ENCODE data around the gene CASKIN2. TPM values are rescaled to one million over a fixed set of nuclear protein-coding genes. Genes with fewer than 3 reads are reported as not detected.

The CASKIN2 gene
- total RNA-seq, 1 donor from 2014 or later = 5.7 TPM

- Histone ChIP-seq H3K4me2 (no peak overlapping the region), H3F3A (ENCODE audit: low read depth) (no peaks in the 10 kb centered on the region), H3K9ac (no peak overlapping the region), H3K4me1 (no peaks in the 10 kb centered on the region), H3K79me2 (ENCODE audit: low read depth) (no peaks in the 10 kb centered on the region), H3K36me3 (no peaks in the 10 kb centered on the region), H3K9me3 (ENCODE audit: low read depth) (no peaks in the 10 kb centered on the region), H3K27ac (no peak overlapping the region), H3K27me3 (no peaks in the 10 kb centered on the region), H2AFZ (replicated peaks) (no peak overlapping the region), H3K4me3 (no peak overlapping the region), H4K20me1 (ENCODE audit: low read depth) (peaks cover 5% of the 10 kb centered on the region)
- Mint-ChIP-seq H3K36me3 (peaks cover 8% of the 10 kb centered on the region), H3K9me3 (no peaks in the 10 kb centered on the region), H3K4me1 (no peaks in the 10 kb centered on the region), H3K27me3 (ENCODE audit: insufficient read depth, low read depth) (no peaks in the 10 kb centered on the region), H3K4me3 (no peak overlapping the region), H3K27ac (no peak overlapping the region)
- no peak for TF ChIP-seq CTCF (IDR thresholded peaks at IDR 0.05)
- no peak for DNase-seq (ENCODE audit: low spot score)
Observed at GRCh38 chr17:75496005-75496404, 19.3 kb downstream of the CASKIN2 start.

- H4K20me1 ChIP-seq (ENCODE audit: low read depth) = no peaks in the 10 kb centered on the region
- H3K9me3 Mint-ChIP-seq = no peaks in the 10 kb centered on the region
- TF ChIP-seq CTCF (IDR thresholded peaks at IDR 0.05) (no peak), EZH2phosphoT487 (IDR thresholded peaks at IDR 0.05) (no peak), EZH2 (IDR thresholded peaks at IDR 0.05) (no peak)
- H2AFZ ChIP-seq (replicated peaks) = no peak overlapping the region
- peaks cover 5% of the 10 kb centered on the region for H3K36me3 Mint-ChIP-seq
- H3K4me2 ChIP-seq = no peak overlapping the region
- H3K27ac Mint-ChIP-seq = no peak overlapping the region
- H3K27me3 Mint-ChIP-seq (ENCODE audit: insufficient read depth, low read depth) = no peaks in the 10 kb centered on the region
- no peak for DNase-seq (ENCODE audit: low spot score)
- peak overlapping the region; percentile 25 for H3K4me3 Mint-ChIP-seq
- H3K27ac ChIP-seq = no peak overlapping the region
- H3K27me3 ChIP-seq = no peaks in the 10 kb centered on the region
- no peak overlapping the region for H3K9ac ChIP-seq
- H3K4me1 Mint-ChIP-seq = no peaks in the 10 kb centered on the region
- no peaks in the 10 kb centered on the region for H3K36me3 ChIP-seq
- no peaks in the 10 kb centered on the region for H3F3A ChIP-seq (ENCODE audit: low read depth)
- no peak overlapping the region for H3K4me3 ChIP-seq
- H3K4me1 ChIP-seq = no peaks in the 10 kb centered on the region
- no peaks in the 10 kb centered on the region for H3K9me3 ChIP-seq (ENCODE audit: low read depth)
- H3K79me2 ChIP-seq (ENCODE audit: low read depth) = no peaks in the 10 kb centered on the region
Observed at GRCh38 chr17:75494326-75494877, 20.9 kb downstream of the CASKIN2 start.

GRCh38 chr17:75493476-75494129 lies 21.7 kb downstream of the CASKIN2 start:
- Mint-ChIP-seq H3K27me3 (ENCODE audit: insufficient read depth, low read depth) (no peaks in the 10 kb centered on the region), H3K27ac (no peak overlapping the region), H3K4me3 (no peak overlapping the region), H3K36me3 (peaks cover 5% of the 10 kb centered on the region), H3K4me1 (no peaks in the 10 kb centered on the region), H3K9me3 (no peaks in the 10 kb centered on the region)
- Histone ChIP-seq H3K27me3 (no peaks in the 10 kb centered on the region), H3K79me2 (ENCODE audit: low read depth) (no peaks in the 10 kb centered on the region), H3K36me3 (no peaks in the 10 kb centered on the region), H3K4me3 (no peak overlapping the region), H3K9me3 (ENCODE audit: low read depth) (no peaks in the 10 kb centered on the region), H4K20me1 (ENCODE audit: low read depth) (no peaks in the 10 kb centered on the region), H3K27ac (no peak overlapping the region), H3F3A (ENCODE audit: low read depth) (no peaks in the 10 kb centered on the region), H2AFZ (replicated peaks) (no peak overlapping the region), H3K9ac (no peak overlapping the region), H3K4me2 (no peak overlapping the region), H3K4me1 (no peaks in the 10 kb centered on the region)
- no peak for DNase-seq (ENCODE audit: low spot score)
- TF ChIP-seq EZH2phosphoT487 (IDR thresholded peaks at IDR 0.05) (no peak), CTCF (IDR thresholded peaks at IDR 0.05) (no peak), EZH2 (IDR thresholded peaks at IDR 0.05) (no peak)

Measured in neural progenitor cell (in vitro differentiated cells).